Keratinocyte (primary cell): ENCODE results near the gene IFFO2. TPM values are rescaled to one million over a fixed set of nuclear protein-coding genes. Genes with fewer than 3 reads are reported as not detected.

ENCODE experiments used
- DNase-seq: peaks from one replicate; pipeline ENCODE4 v3.0.0-alpha.2; 2011; ENCODE audit warnings: low read depth, missing footprints, low spot score
- FAIRE-seq: peaks from 2 replicates; lab custom pipeline; 2011; peaks lifted over from hg19 to GRCh38; lab: Jason Lieb, UNC
- H2AFZ ChIP-seq: 2 replicates; pipeline ENCODE4 v1.6.0; 2012; ENCODE audit warnings: low read length, control low read depth, inconsistent platforms; ENCODE audit not compliant: control insufficient read depth
- H3K27ac ChIP-seq: 2 replicates; pipeline ENCODE4 v1.5.1; 2011; ENCODE audit warnings: low read length; ENCODE audit not compliant: control insufficient read depth, insufficient read depth
- H3K27me3 ChIP-seq: 3 replicates; pipeline ENCODE4 v1.6.0; 2011; ENCODE audit warnings: low read length; ENCODE audit not compliant: control insufficient read depth, insufficient read depth; ENCODE audit errors: extremely low read depth
- H3K36me3 ChIP-seq, 2 experiments: 2 replicates in 1 of 2; 3 replicates in 1 of 2; pipeline ENCODE4 v1.5.1; 2011; ENCODE audit warnings: low read length in 2 of 2, mild to moderate bottlenecking in 1 of 2; ENCODE audit not compliant: control insufficient read depth in 2 of 2, insufficient read depth in 2 of 2; ENCODE audit errors: extremely low read depth in 1 of 2
- H3K4me1 ChIP-seq: 3 replicates; pipeline ENCODE4 v1.5.1; 2011; ENCODE audit warnings: low read length; ENCODE audit not compliant: control insufficient read depth, insufficient read depth; ENCODE audit errors: extremely low read depth
- H3K4me2 ChIP-seq: 3 replicates; pipeline ENCODE4 v1.6.0; 2011; ENCODE audit warnings: low read depth, low read length; ENCODE audit not compliant: control insufficient read depth, insufficient read depth; ENCODE audit errors: extremely low read depth
- H3K4me3 ChIP-seq, 3 experiments: fragments of 200-600 bp in 1 of 3; sonication (generic) in 1 of 3; 2 replicates in 2 of 3; 3 replicates in 1 of 3; pipeline ENCODE4 v1.5.1; 2011 to 2016; ENCODE audit warnings: low read length in 3 of 3, mild to moderate bottlenecking in 3 of 3, control low read depth in 2 of 3, inconsistent platforms in 1 of 3, low read depth in 1 of 3, mixed read lengths in 1 of 3, mixed run types in 1 of 3, moderate library complexity in 1 of 3; ENCODE audit not compliant: control insufficient read depth in 2 of 3, insufficient read depth in 2 of 3; ENCODE audit errors: extremely low read depth in 1 of 3
- H3K79me2 ChIP-seq: 2 replicates; pipeline ENCODE4 v1.6.0; 2012; ENCODE audit warnings: low read length; ENCODE audit not compliant: control insufficient read depth, insufficient read depth
- H3K9ac ChIP-seq: 3 replicates; pipeline ENCODE4 v1.6.0; 2011; ENCODE audit warnings: low read length; ENCODE audit not compliant: control insufficient read depth, insufficient read depth; ENCODE audit errors: extremely low read depth
- H3K9me1 ChIP-seq: 3 replicates; pipeline ENCODE4 v1.6.0; 2011; ENCODE audit warnings: low read length; ENCODE audit not compliant: control insufficient read depth, insufficient read depth; ENCODE audit errors: extremely low read depth
- H3K9me3 ChIP-seq: 2 replicates; pipeline ENCODE4 v1.5.1; 2012; ENCODE audit warnings: low read depth, low read length; ENCODE audit not compliant: control insufficient read depth
- H4K20me1 ChIP-seq: 3 replicates; pipeline ENCODE4 v1.6.0; 2011; ENCODE audit warnings: low read length; ENCODE audit not compliant: control insufficient read depth, insufficient read depth; ENCODE audit errors: extremely low read depth
- EZH2 ChIP-seq: IDR thresholded peaks from one replicate; pipeline ENCODE4 v1.6.1; 2012; ENCODE audit warnings: inconsistent platforms, mild to moderate bottlenecking, low read length, moderate library complexity
- dilution Hi-C: fragments of 300-500 bp; cut with MboI; formaldehyde crosslinking; loops from one replicate; pipeline ENCODE4 v1.7.0; 2020; ENCODE audit warnings: low sequenced_read_pairs; ENCODE audit not compliant: extremely low pct_ligation_motif_present
- polyA plus RNA-seq, 5 experiments: library from polyadenylated mRNA; depleted of rRNA in 3 of 5; stranded (reverse) in 3 of 5; stranded (forward) in 1 of 5; unstranded in 1 of 5; fragments of >200 nt; gene quantifications; 1 replicate in 1 of 5; 2 replicates in 3 of 5; 3 replicates in 1 of 5; pipeline versions ENCODE4 v1.2.1 to v1.2.3, GENCODE V29; 2011 to 2012; ENCODE audit warnings: missing spikeins in 2 of 5, low read depth in 1 of 5, low replicate concordance in 1 of 5
- small RNA-seq, 3 experiments: library from RNA; depleted of rRNA; stranded (forward); fragments of <200 nt; gene quantifications; one replicate each; pipeline ENCODE3, GENCODE V24; 2012; ENCODE audit warnings: low read depth in 3 of 3, low replicate concordance in 1 of 3; ENCODE audit not compliant: insufficient read length in 3 of 3
- TF ChIP-seq, protein P1 (sequence below), 3 experiments: IDR thresholded peaks in 1 of 3; conservative IDR thresholded peaks in 1 of 3; optimal IDR thresholded peaks in 1 of 3; 2 replicates in 2 of 3; 3 replicates in 1 of 3; pipeline versions ENCODE3 to v1.5.1; 2011; ENCODE audit warnings: low read length in 3 of 3, mild to moderate bottlenecking in 3 of 3, moderate library complexity in 2 of 3, control low read depth in 1 of 3, inconsistent platforms in 1 of 3; ENCODE audit not compliant: insufficient read depth in 2 of 3; ENCODE audit errors: extremely low read depth in 1 of 3

IFFO2 gene
- polyA plus RNA-seq, 1 donor (not counting 4 experiments of a cell fraction or from before 2014, with no cell fraction given): 57.9 TPM

DNA sequence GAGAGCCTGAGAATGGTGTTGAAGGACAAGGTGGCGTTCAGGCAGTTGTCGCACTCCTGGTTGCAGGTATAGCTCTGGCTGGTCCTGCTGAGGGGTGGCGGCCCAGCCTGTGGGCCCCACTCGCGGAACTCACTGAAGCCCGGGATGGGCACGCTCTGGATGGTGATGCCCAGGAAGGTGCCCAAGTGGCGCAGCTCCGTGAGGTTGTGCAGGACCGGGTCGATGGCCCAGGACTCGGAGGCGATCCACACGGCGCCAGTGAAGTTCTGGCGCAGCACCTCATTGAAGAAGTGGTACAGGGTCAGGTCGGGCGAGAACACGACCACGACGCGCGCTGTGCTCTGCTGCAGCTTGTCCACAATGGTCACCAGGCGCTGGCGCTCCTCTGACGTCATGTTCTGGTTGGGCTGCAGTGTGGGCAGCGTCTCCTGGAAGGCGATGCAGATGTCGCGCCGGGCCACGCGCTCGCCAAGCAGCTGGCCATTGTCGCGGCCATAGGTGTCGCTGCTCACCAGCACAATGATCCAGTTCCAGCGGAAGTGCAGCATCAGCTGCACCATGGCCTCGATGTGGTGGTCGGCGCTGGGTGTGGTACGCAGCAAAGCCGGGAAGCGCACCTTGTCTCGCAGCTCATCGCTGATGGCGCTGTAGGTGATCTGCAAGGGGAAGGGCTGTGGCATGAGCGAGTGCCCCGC lies 102.0 kb downstream of the IFFO2 start:
- no peaks in the 10 kb centered on the region for H3K79me2 ChIP-seq
- no peak for TF ChIP-seq EZH2
- TF ChIP-seq, protein P1, sequence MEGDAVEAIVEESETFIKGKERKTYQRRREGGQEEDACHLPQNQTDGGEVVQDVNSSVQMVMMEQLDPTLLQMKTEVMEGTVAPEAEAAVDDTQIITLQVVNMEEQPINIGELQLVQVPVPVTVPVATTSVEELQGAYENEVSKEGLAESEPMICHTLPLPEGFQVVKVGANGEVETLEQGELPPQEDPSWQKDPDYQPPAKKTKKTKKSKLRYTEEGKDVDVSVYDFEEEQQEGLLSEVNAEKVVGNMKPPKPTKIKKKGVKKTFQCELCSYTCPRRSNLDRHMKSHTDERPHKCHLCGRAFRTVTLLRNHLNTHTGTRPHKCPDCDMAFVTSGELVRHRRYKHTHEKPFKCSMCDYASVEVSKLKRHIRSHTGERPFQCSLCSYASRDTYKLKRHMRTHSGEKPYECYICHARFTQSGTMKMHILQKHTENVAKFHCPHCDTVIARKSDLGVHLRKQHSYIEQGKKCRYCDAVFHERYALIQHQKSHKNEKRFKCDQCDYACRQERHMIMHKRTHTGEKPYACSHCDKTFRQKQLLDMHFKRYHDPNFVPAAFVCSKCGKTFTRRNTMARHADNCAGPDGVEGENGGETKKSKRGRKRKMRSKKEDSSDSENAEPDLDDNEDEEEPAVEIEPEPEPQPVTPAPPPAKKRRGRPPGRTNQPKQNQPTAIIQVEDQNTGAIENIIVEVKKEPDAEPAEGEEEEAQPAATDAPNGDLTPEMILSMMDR (optimal IDR thresholded peaks at IDR 0.05 in 1 of 3, IDR thresholded peaks at IDR 0.05 in 1 of 3, conservative IDR thresholded peaks at IDR 0.05 in 1 of 3; ENCODE audit: extremely low read depth in 1 of 3, insufficient read depth in 2 of 3, low read length in 3 of 3): no peak
- H3K27me3 ChIP-seq: peaks cover 4% of the 10 kb centered on the region
- no peaks in the 10 kb centered on the region for H3K9me1 ChIP-seq
- no peaks in the 10 kb centered on the region for H4K20me1 ChIP-seq
- H3K4me2 ChIP-seq: no peak overlapping the region
- no peak for DNase-seq
- no peak overlapping the region for H3K27ac ChIP-seq
- H3K9ac ChIP-seq: no peak overlapping the region
- dilution Hi-C loops: no loop called here
- H2AFZ ChIP-seq: no peak overlapping the region
- no peaks in the 10 kb centered on the region for H3K9me3 ChIP-seq
- H3K36me3 ChIP-seq: no peaks in the 10 kb centered on the region
- FAIRE-seq: no peak
- no peak overlapping the region for H3K4me3 ChIP-seq
- H3K4me1 ChIP-seq: no peaks in the 10 kb centered on the region

Small RNA genes within 50 kb of the gene (small RNA-seq; reads per million reads assigned to genes)
- gene MIR1290: 0 reads per million in 3 experiments
- gene MIR4695: 0 to 0.67 (median 0) reads per million in 3 experiments

Other genes with a start within 250 kb of the IFFO2 start
- not detected in 3 replicates for gene TAS1R2, start 97.0 kb downstream of the IFFO2 start, polyA plus RNA-seq
- gene ALDH4A1, start 54.1 kb downstream of the IFFO2 start, polyA plus RNA-seq: 38.7 to 91.9 TPM (median 52.7 TPM) in 3 replicates